ENCODE measurements around the gene MRAS.
"Not testable (repeated sequence)": the region's sequence is repeated elsewhere in the genome, so short reads cannot be mapped to it uniquely, and the experiment has no call there.

Gene MRAS

GRCh38 chr3:138369151-138369900, 20.9 kb downstream of the MRAS start:
- DNase-seq: no peak

GRCh38 chr3:138370321-138370720, 21.9 kb downstream of the MRAS start:
- no peak for DNase-seq

GRCh38 chr3:138371070-138371965, 22.9 kb downstream of the MRAS start:
- no peak for DNase-seq

- no peak for DNase-seq
These were observed 24.8 kb downstream of the MRAS start for GRCh38 chr3:138373087-138373735.

GRCh38 chr3:138373736-138374094, 25.3 kb downstream of the MRAS start:
- no peak for DNase-seq

GRCh38 chr3:138374573-138375134, 26.3 kb downstream of the MRAS start:
- DNase-seq: no peak

- no peak for DNase-seq
These were observed 27.1 kb downstream of the MRAS start for GRCh38 chr3:138375447-138375846.

- DNase-seq: no peak
These were observed 28.3 kb downstream of the MRAS start for GRCh38 chr3:138376663-138377062.

GRCh38 chr3:138377212-138377611, 28.8 kb downstream of the MRAS start:
- not testable (repeated sequence) for DNase-seq

- no peak for DNase-seq
These were observed 29.4 kb downstream of the MRAS start for GRCh38 chr3:138377804-138378203.

GRCh38 chr3:138378331-138378730, 30.0 kb downstream of the MRAS start:
- no peak for DNase-seq

GRCh38 chr3:138378990-138379389, 30.6 kb downstream of the MRAS start:
- DNase-seq: no peak

- no peak for DNase-seq
These were observed 33.1 kb downstream of the MRAS start for GRCh38 chr3:138381413-138381901.

GRCh38 chr3:138381950-138382715, 33.8 kb downstream of the MRAS start:
- no peak for DNase-seq

GRCh38 chr3:138383715-138384465, 35.5 kb downstream of the MRAS start:
- no peak for DNase-seq

- no peak for DNase-seq
These were observed 36.2 kb downstream of the MRAS start for GRCh38 chr3:138384531-138384930.

- no peak for DNase-seq
These were observed 36.6 kb downstream of the MRAS start for GRCh38 chr3:138384976-138385375.

GRCh38 chr3:138389144-138389601, 40.8 kb downstream of the MRAS start:
- no peak for DNase-seq

GRCh38 chr3:138389841-138390581, 41.6 kb downstream of the MRAS start:
- no peak for DNase-seq

GRCh38 chr3:138390582-138390932, 42.2 kb downstream of the MRAS start:
- DNase-seq: no peak

GRCh38 chr3:138394156-138394555, 45.8 kb downstream of the MRAS start:
- no peak for DNase-seq

Data from NCI-H2081 treated with DMSO at 0.1 percent for 48 hours (cell line).